HTR-8/SVneo (cell line): Measurements from ENCODE around the gene SFN.
"Not testable (repeated sequence)": the region's sequence is repeated elsewhere in the genome, so short reads cannot be mapped to it uniquely, and the experiment has no call there.

Experiments
- DNase-seq: peaks from one replicate; pipeline ENCODE4 v3.0.0; 2011; ENCODE audit warnings: low spot score, mixed read lengths; ENCODE audit not compliant: insufficient read length
- FAIRE-seq: peaks from 2 replicates; lab custom pipeline; 2011; peaks lifted over from hg19 to GRCh38; lab: Jason Lieb, UNC

The SFN gene

GRCh38 chr1:26861286-26861701 lies 1.7 kb upstream of the SFN start:
- no peak for FAIRE-seq
- peak; percentile 36 for DNase-seq

GRCh38 chr1:26861889-26862378 lies 1.0 kb upstream of the SFN start:
- DNase-seq (no peak), FAIRE-seq (no peak)

GRCh38 chr1:26863685-26864077 lies 732 bp downstream of the SFN start:
- no peak for FAIRE-seq
- DNase-seq, result no peak

GRCh38 chr1:26864610-26865480 lies 1.9 kb downstream of the SFN start:
- peak; percentile 89 for DNase-seq
- FAIRE-seq, result peak; percentile 83

GRCh38 chr1:26873097-26873496 lies 10.1 kb downstream of the SFN start:
- not testable (repeated sequence) for FAIRE-seq, DNase-seq

GRCh38 chr1:26874896-26875295 lies 11.9 kb downstream of the SFN start:
- FAIRE-seq (no peak), DNase-seq (no peak)

GRCh38 chr1:26877326-26877725 lies 14.4 kb downstream of the SFN start:
- no peak for FAIRE-seq
- DNase-seq, result no peak

GRCh38 chr1:26879793-26880192 lies 16.8 kb downstream of the SFN start:
- DNase-seq (no peak), FAIRE-seq (no peak)

- not testable (repeated sequence) for FAIRE-seq, DNase-seq
These were observed 18.7 kb downstream of the SFN start for GRCh38 chr1:26881611-26882010.

GRCh38 chr1:26882696-26883463 lies 19.9 kb downstream of the SFN start:
- DNase-seq, result no peak
- FAIRE-seq, result no peak

- FAIRE-seq (no peak), DNase-seq (no peak)
These were observed 24.2 kb downstream of the SFN start for GRCh38 chr1:26887125-26887524.

GRCh38 chr1:26888231-26888630 lies 25.3 kb downstream of the SFN start:
- DNase-seq (no peak), FAIRE-seq (no peak)

- FAIRE-seq, result peak; percentile 89
- DNase-seq, result peak; percentile 82
These were observed 26.9 kb downstream of the SFN start, which contains the start of gene GPN2 for GRCh38 chr1:26889551-26890466. Gene GPN2, minus strand, starts transcription at chr1:26890283. Its CDS starts 187 bp downstream, at chr1:26890096.

- FAIRE-seq, result no peak
- DNase-seq, result no peak
These were observed 27.5 kb downstream of the SFN start for GRCh38 chr1:26890467-26890796.

- FAIRE-seq (no peak), DNase-seq (no peak)
These were observed 31.3 kb downstream of the SFN start for GRCh38 chr1:26894263-26894662.

GRCh38 chr1:26897351-26897750 lies 34.4 kb downstream of the SFN start:
- no peak for FAIRE-seq
- DNase-seq, result no peak

GRCh38 chr1:26900001-26900814 lies 37.3 kb downstream of the SFN start, which contains the start of gene GPATCH3:
Gene GPATCH3, minus strand, starts transcription at chr1:26900467. Its CDS starts 25 bp downstream, at chr1:26900442.
- FAIRE-seq (peak; percentile 78), DNase-seq (peak; percentile 87)

- DNase-seq, result no peak
- FAIRE-seq, result no peak
These were observed 38.0 kb downstream of the SFN start for GRCh38 chr1:26900815-26901511.
